Esophagus squamous epithelium (tissue), 4 donors: ENCODE results near the gene FYN.

ENCODE experiments used
- POLR2A ChIP-seq, 4 donors: fragments of 450-650 bp; IDR thresholded peaks; one replicate each; pipeline ENCODE4 v1.6.1; 2017; ENCODE audit warnings: antibody characterized with exemption in 4 of 4, mild to moderate bottlenecking in 4 of 4, moderate library complexity in 3 of 4
- TF ChIP-seq, protein P1 (sequence below), 6 experiments: fragments of 450-650 bp in 4 of 6; fragments of 200-600 bp in 2 of 6; sonication (generic) in 2 of 6; IDR thresholded peaks; one replicate each; pipeline ENCODE4 v1.5.1; 2016 to 2019; ENCODE audit warnings: antibody characterized with exemption in 6 of 6, mild to moderate bottlenecking in 4 of 6, moderate library complexity in 4 of 6

DNA sequence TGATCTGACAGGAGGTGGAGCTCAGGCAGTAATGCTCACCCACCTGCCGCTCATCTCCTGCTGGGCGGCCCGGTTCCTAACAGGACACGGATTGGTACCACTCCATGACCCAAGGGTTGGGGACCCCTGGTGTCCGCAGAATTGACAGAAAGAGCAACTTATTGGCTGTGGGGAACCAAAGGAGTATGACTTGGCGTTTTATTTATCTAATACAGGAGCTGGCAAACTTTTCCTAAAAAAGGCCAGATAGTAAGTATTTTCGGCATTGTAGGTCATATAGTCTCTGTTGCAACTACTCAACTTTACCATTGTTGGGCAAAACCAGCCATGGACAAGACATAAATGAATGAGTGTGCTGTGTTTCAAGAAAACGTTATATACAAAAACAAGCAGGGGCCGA is 223.2 kb downstream of the FYN start:
- TF ChIP-seq, protein P1, sequence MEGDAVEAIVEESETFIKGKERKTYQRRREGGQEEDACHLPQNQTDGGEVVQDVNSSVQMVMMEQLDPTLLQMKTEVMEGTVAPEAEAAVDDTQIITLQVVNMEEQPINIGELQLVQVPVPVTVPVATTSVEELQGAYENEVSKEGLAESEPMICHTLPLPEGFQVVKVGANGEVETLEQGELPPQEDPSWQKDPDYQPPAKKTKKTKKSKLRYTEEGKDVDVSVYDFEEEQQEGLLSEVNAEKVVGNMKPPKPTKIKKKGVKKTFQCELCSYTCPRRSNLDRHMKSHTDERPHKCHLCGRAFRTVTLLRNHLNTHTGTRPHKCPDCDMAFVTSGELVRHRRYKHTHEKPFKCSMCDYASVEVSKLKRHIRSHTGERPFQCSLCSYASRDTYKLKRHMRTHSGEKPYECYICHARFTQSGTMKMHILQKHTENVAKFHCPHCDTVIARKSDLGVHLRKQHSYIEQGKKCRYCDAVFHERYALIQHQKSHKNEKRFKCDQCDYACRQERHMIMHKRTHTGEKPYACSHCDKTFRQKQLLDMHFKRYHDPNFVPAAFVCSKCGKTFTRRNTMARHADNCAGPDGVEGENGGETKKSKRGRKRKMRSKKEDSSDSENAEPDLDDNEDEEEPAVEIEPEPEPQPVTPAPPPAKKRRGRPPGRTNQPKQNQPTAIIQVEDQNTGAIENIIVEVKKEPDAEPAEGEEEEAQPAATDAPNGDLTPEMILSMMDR (IDR thresholded peaks at IDR 0.05) = no peak
- no peak for TF ChIP-seq POLR2A (IDR thresholded peaks at IDR 0.05)
